Activated T-cell treated with anti-CD3 and anti-CD28 coated beads for 1 hour (primary cell): Measurements from ENCODE around the gene CRYBB1.

Experiments used
- DNase-seq: peaks from one replicate; pipeline ENCODE4 v3.0.0-alpha.2; 2020; ENCODE audit warnings: low read depth

Gene CRYBB1

DNA sequence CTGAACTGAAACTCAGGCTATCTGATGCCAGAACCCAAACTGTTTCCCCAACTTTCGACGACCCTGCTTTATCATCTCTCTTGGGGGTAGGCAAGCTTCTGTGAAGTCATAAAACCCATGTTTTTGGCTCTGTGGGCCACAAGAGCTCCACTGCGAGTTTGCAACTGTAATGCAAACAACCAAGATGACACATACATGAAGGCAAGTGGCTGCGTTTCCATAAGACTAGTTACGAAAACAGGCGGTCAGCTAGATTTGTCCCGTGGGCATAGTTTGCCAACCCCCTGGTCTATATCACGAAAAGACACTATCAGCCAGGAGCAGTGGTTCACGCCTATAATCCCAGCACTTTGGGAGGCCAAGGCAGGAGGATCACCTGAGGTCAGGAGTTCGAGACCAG lies 65.4 kb downstream of the CRYBB1 start:
- DNase-seq, result no peak

DNA sequence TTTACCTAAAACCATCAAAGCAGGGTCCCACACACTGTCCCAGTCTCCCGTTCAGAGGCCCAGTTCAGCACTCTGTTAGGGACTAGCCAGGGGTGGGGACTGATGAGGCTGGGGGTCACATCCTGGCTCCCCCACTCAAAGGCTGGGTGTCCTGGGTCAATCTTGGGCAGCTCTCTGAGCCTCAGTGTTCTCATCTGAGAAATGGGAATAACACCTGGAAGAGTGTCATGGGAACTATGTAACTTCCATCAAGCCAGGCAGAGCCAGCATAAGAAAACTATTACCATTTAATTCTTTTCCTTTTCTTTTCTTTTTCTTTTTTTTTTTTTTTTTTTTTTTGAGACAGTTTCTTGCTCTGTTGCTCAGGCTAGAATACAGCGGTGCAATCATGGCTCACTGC lies 66.3 kb downstream of the CRYBB1 start:
- DNase-seq, result no peak

GRCh38 chr22:26550498-26551033 lies 67.3 kb downstream of the CRYBB1 start:
- DNase-seq, result no peak

DNA sequence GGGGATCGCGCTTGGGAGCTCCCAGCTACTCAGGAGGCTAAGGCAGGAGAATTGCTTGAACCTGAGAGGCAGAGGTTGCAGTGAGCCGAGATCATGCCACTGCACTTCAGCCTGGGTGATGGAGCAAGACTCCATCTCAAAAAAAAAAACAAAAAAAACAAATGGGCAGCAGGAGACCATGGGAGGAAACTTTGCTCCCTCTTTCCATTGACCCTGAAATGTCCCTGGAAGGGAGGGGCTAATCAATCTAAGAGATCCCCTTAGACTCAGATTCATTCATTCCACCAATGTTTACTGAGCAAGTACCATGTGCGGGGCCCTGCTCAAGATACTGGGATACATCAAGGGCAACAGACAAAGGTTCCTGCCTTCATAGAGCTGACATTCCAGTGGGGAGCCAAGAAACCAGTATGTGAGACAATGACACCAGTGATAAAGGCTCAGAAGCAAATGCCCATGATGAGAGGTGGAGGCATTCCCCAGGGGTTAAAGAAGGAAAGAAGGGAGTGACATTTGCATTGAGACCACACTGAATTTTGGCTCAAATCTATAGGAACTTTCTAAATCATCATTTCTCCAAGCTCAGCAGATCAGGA lies 67.8 kb downstream of the CRYBB1 start:
- no peak for DNase-seq
